NCI-H2227 treated with DMSO at 0.1 percent for 48 hours (cell line): ENCODE measurements around the gene HS6ST2.

Experiments used
- DNase-seq: peaks from one replicate; lab custom pipeline; 2025; lab: John Stamatoyannopoulos, UW

The HS6ST2 gene

GRCh38 chrX:132843363-132843762, 115.1 kb downstream of the HS6ST2 start:
- DNase-seq, result no peak

DNA sequence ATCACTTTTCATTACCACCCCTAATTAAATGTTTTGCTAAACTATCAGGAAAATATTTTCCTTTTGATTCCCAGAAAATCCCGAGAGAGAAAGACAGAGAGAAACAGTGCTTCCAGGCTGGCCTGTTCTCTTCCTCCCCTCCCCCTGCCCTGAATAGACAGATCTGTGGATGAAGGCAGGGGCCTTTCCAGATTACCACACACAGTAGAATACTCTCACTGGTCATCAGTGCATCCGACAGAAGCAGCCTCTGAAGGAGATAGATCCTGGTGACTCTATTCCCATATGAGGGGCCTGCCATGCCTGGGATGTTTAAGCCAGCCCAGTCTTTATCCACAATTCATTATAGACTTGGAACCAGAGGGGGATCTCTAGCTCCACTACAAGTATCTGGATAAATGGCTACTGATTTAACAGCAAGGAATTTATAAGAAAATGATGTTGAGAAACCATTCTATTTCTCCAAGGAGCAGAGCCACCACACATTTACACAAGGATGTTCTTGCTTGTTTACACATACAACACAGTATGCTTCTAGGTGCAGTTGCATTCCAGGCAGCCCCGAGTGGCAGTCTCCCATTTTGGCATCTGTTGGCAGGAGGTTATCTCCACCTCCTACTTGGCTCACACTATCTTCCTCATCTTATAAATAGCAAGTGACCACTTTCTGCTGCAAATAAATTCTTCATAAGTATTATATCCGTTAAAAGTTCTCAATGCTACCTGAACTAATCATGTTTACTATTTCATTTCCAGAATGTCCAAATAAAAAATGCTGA, 115.8 kb downstream of the HS6ST2 start:
- no peak for DNase-seq

- DNase-seq, result no peak
Observed at GRCh38 chrX:132837967-132838366, 120.5 kb downstream of the HS6ST2 start.

DNA sequence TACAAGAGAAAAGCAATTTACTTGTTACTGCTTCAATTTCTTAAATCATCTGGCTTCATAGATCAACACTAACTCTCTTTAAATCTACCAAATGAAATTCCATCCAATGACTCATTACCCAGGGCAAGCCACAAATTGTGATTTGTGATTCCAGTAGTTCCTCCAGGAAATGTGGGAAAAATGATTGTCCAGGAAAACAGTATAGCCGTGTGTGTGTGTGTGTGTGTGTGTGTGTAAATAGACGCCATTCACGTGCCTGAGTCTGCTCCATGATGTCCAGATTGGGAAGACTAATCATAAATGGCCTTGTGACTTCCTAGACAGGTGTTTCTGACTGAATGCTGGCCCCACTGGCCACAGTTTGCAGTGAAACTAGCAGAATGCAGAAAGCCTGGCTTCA, 121.3 kb downstream of the HS6ST2 start:
- no peak for DNase-seq

GRCh38 chrX:132836471-132836870, 122.0 kb downstream of the HS6ST2 start:
- DNase-seq, result no peak

- no peak for DNase-seq
Observed at GRCh38 chrX:132834741-132835140, 123.7 kb downstream of the HS6ST2 start.

DNA sequence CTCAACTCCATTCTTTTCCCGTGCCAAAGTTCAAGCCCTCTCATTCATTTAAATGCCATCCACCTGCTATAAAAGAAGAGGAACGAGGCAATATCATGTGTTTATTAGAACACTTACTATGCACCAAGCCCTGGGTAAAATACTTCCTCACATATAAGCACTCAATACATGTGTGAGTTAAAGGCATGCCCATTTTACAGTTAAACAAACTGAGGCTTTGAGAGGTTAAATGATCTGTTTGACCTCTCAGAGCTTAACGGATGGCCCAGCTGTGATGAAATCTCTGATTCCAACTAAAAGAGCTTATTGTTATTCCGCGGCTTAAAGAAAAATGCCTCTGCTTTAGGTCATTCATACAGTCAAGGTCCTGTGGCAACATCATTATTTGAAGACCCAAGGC, 124.3 kb downstream of the HS6ST2 start:
- no peak for DNase-seq

- DNase-seq, result no peak
Observed at GRCh38 chrX:132833373-132833772, 125.1 kb downstream of the HS6ST2 start.

- DNase-seq, result no peak
Observed at GRCh38 chrX:132831336-132831973, 127.0 kb downstream of the HS6ST2 start.

DNA sequence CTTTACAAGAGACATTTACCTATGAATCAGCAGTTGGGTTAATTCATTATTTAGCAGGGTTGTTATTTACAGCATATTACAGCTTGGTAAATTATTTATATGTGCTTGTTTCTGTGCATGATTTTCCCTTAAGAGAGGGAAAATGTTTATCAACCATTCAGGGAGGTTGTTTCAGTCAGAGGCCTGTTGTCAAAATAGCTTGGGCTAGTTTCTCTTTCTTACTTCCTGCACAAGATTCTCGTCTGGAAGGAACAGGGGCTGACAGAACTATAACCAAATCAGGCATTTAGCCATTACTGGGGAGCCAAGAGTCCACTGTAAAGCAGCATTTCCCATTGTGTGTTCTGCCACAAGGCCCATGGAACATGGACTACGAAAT, 135.8 kb downstream of the HS6ST2 start:
- no peak for DNase-seq

DNA sequence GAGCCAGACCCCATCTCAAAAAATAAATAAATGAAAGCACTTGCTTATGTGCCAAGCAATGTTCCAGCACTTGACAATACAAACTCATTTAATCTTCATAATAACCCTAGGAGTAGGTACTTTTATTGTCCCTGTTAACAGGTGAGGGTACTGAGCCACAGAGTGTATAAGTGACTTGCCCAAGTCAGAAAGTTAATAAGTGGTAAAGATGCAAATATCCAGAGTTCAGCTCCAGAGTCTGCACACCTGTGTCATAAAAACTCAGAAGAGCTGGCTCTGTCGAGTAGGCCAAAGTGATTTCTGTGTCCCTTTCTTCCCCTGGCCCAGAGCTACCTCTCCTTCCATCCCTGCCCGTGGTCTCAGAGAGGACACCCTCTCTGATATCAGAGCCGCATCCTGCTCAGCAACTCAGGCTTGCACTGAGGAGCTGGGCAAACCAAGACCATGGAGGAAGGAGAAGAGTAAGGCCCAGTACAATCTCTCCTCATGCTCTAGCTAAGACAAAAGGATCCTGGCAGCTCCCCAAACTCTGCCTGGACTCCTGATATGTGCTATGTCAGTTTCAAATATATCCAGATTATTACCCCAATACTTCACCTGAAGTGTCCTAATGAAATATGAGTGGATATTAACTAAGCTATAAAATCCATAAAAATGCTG, 136.3 kb downstream of the HS6ST2 start:
- DNase-seq, result no peak

DNA sequence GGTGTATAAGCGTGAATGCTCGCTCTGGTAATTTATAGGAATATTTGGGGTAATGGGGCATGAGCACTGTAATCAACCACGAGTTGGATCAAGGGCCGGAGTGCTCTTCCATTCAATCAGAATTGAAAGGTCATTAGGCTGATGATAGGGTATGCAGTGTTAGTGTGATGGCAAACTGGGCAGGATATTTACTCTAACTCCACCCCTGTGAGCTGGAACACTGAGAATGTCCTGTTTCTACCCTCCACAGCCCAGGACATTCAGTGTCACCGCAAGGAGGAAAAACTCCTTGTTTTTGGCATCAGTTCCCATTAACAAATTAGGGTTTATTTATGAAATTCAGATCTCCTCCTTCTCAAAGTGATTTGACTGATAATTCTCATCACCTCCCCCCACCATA, 137.8 kb downstream of the HS6ST2 start:
- DNase-seq, result no peak

DNA sequence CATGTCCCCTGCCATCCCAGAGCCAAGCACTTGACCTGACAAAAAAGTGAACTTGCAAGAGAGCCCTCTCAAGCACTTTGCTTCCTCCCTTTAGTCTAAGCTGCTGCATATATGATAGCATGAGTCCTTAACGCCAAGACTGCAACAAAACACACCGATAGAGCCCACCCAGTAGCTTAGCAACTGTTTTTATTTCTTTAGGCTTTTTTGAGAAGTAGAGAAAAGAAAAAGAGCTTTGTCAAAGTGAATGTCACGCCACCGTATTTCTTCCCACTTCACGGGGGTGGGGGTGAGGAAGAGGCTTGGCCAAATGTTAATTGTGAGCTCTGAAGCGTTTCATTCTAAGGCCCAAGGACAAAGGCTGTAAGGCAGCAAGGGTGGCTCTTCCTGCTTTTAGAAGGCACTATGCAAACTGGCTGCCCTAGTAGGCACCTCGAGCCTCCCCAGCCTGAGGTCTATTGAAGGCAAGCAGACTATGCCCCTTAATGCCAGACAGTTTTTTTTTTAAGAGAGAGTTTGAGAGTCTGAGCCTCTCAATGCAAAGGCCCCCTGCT, 138.6 kb downstream of the HS6ST2 start:
- DNase-seq, result no peak

DNA sequence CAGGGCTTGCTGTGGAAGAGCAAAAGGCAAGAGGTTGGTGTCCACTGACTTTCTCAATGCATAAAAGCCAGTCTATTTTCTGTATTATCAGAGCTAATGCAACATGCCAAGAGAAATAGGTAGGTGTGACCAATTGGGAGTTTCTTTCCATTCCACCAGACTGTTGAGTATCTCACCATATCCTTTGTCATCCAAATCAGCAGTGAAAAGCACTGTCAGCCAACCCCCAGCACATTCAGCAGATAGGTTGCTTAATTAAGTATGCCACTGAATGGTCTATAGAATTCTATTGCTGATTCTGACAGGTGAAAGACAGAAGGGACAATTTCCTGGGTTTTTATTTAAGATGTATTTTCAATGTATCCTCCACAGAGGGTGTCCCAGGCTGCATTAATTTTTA, 139.8 kb downstream of the HS6ST2 start:
- no peak for DNase-seq

DNA sequence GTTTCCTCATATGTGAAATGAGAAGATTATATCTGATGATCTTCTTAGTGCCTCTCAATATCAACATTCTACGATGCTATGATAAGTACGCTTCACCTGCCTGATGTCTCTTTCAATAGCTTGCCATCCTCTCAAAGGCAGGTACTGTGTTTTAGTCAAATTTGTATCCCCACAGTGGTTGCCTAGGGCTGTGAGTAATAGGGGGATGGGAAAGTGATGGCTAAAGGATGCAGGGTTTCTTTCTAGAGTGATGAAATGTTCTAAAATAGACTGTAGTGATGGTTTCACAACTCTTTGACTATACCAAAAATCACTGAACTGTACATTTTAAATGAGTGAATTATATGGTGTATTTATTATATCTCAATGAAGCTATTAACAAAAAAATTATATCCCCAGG, 142.8 kb downstream of the HS6ST2 start:
- no peak for DNase-seq

- DNase-seq, result no peak
Observed at GRCh38 chrX:132810964-132811712, 147.3 kb downstream of the HS6ST2 start.

- DNase-seq, result no peak
Observed at GRCh38 chrX:132810488-132810887, 147.9 kb downstream of the HS6ST2 start.

- DNase-seq, result no peak
Observed at GRCh38 chrX:132809581-132809980, 148.8 kb downstream of the HS6ST2 start.

GRCh38 chrX:132807411-132808030, 150.9 kb downstream of the HS6ST2 start:
- no peak for DNase-seq

DNA sequence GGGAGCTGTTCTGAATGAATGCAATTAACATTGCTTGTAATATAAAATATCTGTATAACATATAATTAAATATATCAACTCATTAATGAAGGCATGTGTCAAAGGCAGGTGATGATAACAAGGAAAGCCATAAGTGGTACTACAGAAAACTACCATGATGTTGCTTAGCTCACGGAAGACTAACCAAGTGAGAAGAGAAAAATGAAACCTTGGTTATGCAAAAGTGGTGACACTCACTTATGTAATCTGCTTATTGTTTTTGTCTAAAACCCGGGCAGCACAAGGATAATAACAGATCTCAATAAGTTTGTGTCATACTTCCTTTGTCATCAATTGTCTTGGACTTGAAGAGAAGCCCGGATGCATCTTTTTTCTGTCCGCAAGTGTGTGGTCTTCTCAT, 156.4 kb downstream of the HS6ST2 start:
- DNase-seq, result no peak

DNA sequence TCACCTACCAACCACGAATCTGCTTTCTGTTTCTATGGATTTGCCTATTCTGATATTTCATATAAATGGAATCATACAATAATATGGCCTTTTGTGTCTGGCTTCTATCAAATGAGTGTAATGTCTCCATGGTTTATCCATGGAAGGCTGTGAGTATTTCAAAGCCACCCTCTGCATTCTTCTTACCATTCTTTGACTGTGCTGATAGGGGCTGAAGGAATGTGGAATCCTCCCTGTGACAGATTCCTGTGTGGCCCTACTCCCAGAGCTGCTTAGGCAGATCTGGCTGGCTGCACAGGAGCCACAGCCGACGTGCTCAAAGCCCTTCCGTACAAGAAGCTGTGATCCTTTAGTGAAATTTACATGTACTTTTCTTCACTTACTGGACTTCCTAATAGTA, 163.2 kb downstream of the HS6ST2 start:
- DNase-seq, result no peak

DNA sequence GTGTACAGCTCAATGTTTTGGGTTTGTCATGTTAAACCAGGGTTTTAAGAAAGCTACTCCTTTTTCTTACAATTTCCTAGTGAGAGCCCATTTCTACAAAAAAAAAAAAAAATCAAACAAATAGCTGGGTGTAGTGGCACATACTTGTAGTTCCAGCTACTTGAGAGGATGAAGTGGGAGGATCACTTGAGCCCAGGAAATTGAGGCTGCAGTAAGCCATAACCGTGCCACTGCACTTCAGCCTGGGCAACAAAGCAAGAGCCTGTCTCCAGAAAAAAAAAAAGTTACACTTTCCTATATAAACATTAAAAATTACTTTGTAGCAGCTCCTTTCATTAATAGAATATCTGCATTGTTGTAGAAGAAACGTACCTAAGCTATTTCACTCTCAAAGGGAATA, 166.7 kb downstream of the HS6ST2 start:
- no peak for DNase-seq
